AG09319 (cell line): ENCODE results near the gene TMEM127.
A peak's percentile ranks its signal among the peaks of the same experiment; 100 is the strongest.

ENCODE experiments used
- DNase-seq: peaks from one replicate; pipeline ENCODE4 v3.0.0-alpha.2; 2010; ENCODE audit warnings: low read depth; ENCODE audit errors: extremely low read depth
- TF ChIP-seq, protein P1 (sequence below): IDR thresholded peaks from 2 replicates; pipeline ENCODE4 v1.5.1; 2011; ENCODE audit warnings: low read depth, mild to moderate bottlenecking, inconsistent platforms, low read length, moderate library complexity

Gene TMEM127

DNA sequence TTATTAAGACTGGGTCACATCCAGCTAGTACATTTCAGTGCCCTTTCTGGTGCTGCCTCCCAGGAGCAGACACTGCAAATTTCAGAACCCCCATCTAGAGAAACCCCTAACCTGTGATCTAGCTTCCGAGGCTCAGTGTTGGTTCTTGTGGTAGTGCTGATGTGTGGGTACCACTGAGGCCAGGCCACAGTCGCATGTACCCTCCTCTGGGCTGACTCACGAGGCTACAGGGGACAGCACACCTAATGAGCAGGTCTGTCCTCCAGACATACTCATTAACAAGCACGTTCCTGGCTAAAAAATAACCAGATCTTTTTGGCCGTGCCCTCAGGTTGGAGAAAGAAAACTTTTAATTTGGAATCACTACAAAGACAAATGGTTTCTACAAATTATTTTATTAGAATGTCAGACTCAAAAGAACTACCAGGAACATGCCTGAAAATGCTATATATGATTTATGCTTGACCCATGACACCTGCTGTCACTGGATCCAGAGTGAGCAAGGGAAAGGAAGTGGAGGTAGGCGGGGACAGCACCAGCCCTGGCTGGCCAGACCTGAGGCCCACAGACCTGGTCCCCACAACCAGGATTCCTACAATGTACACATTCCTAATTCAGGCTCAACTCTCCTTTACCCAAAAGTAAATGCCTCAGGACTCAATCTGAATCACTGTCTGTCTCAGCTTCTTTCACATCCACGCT, 8.7 kb upstream of the TMEM127 start:
- DNase-seq: no peak
- TF ChIP-seq, protein P1, sequence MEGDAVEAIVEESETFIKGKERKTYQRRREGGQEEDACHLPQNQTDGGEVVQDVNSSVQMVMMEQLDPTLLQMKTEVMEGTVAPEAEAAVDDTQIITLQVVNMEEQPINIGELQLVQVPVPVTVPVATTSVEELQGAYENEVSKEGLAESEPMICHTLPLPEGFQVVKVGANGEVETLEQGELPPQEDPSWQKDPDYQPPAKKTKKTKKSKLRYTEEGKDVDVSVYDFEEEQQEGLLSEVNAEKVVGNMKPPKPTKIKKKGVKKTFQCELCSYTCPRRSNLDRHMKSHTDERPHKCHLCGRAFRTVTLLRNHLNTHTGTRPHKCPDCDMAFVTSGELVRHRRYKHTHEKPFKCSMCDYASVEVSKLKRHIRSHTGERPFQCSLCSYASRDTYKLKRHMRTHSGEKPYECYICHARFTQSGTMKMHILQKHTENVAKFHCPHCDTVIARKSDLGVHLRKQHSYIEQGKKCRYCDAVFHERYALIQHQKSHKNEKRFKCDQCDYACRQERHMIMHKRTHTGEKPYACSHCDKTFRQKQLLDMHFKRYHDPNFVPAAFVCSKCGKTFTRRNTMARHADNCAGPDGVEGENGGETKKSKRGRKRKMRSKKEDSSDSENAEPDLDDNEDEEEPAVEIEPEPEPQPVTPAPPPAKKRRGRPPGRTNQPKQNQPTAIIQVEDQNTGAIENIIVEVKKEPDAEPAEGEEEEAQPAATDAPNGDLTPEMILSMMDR: no peak

- DNase-seq: no peak
- TF ChIP-seq, protein P1: no peak
Observed at GRCh38 chr2:96273763-96274162, 8.0 kb upstream of the TMEM127 start.

DNA sequence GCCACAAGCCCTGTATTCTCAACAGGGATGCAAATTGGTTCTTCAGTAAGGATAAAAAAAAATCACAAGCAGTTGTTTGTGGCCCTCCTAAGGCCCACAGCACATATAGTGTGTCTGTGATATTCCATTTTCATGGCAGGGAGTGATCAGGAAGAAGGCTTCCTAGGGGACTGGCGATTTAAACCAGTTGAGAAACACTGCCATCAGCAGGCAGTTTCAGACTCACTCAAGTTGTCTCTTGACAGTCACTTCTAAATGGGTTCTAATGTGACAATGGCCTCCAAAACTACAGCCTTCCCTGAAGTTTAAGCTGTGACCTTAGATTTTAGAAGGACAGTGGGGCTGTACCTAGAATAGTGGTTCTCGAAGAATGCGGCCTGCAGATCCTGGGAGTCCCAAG, 6.2 kb upstream of the TMEM127 start:
- TF ChIP-seq, protein P1: no peak
- no peak for DNase-seq

DNA sequence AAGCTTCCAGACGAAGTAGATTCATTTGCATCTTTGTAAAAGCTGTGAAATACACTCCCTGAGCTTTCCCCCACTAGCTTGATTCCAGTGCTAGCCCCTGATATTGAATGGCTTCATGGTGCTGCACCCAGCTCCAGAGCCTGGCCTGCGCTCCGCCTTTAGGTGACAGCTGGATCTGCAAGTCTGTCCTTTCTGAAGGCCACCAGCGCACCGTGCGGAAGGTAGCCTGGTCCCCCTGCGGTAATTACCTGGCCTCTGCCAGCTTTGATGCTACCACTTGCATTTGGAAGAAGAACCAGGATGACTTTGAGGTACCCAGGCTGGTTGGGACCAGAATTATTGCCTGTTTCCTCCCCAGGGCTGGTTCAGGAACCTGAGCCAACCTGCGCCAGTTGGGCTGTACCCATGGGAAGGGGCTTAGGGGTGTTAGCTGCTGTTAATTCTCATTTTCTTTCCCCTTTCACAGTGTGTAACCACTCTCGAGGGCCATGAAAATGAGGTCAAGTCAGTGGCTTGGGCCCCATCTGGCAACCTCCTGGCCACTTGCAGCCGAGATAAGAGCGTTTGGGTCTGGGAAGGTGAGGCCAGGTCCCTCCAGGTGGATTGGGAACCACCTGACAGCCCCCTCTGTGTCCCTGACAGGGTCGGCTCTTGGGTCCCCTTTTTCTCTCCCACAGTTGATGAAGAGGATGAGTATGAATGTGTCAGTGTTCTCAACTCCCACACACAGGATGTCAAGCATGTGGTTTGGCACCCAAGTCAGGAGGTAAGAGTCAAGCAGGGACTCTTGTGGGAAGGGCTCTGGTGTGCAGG, 1.6 kb upstream of the TMEM127 start:
- TF ChIP-seq, protein P1: peak; percentile 38
- no peak for DNase-seq

GRCh38 chr2:96265349-96265839, 403 bp downstream of the TMEM127 start:
- TF ChIP-seq, protein P1: no peak
- DNase-seq: no peak

GRCh38 chr2:96264656-96265348, 995 bp downstream of the TMEM127 start:
- no peak for DNase-seq
- TF ChIP-seq, protein P1: peak; percentile 41

- DNase-seq: no peak
- TF ChIP-seq, protein P1: no peak
Observed at GRCh38 chr2:96264086-96264485, 1.7 kb downstream of the TMEM127 start.
